ENCODE measurements around the gene SPATA6.
"Not testable (repeated sequence)": the region's sequence is repeated elsewhere in the genome, so short reads cannot be mapped to it uniquely, and the experiment has no call there.

Gene SPATA6

GRCh38 chr1:48338257-48338656 is 133.7 kb downstream of the SPATA6 start:
- Histone ChIP-seq H4K20me1 (no peaks in the 10 kb centered on the region), H3K27ac (no peak overlapping the region), H3K9me3 (replicated peaks in 1 of 11) (peaks cover 8 to 28% (median 21%) of the 10 kb centered on the region in 11 experiments; a peak in 21 of 22 replicates), H3K9ac (no peak overlapping the region), H3K4me2 (no peak overlapping the region), H3K4me3 (no peak overlapping the region), H3K36me3 (peaks cover 0 to 20% (median 0%) of the 10 kb centered on the region in 11 experiments; a peak in 4 of 22 replicates), H3K4me1 (no peaks in the 10 kb centered on the region), H3K27me3 (no peaks in the 10 kb centered on the region)
- no peak for TF ChIP-seq Cebpa-rat (IDR thresholded peaks at IDR 0.05)

DNA sequence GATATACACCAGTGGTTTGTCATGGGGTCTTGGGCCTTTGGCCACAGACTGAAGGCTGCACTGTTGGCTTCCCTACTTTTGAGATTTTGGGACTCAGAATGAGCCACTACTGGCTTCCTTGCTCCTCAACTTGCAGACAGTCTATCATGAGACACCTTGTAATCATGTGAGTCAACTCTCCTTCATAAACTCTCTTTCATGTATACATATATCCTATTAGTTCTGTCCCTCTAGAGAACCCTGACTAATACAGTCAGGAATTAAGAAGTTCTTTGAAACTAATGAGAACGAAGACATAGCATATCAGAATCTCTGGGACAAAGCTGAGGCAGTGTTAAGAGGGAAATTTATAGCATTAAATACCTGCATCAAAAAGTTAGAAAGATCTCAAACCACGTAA is 138.7 kb downstream of the SPATA6 start:
- no peaks in the 10 kb centered on the region for H4K20me1 ChIP-seq
- H3K9me3 ChIP-seq (replicated peaks in 1 of 11), result peaks cover 42 to 56% (median 50%) of the 10 kb centered on the region in 11 experiments
- TF ChIP-seq Cebpa-rat (IDR thresholded peaks at IDR 0.05), result no peak
- H3K9ac ChIP-seq, result no peak overlapping the region
- H3K36me3 ChIP-seq, result peaks cover 0 to 47% (median 9%) of the 10 kb centered on the region in 11 experiments; a peak in 12 of 22 replicates
- H3K27ac ChIP-seq, result no peak overlapping the region
- no peaks in the 10 kb centered on the region for H3K27me3 ChIP-seq
- no peak overlapping the region for H3K4me2 ChIP-seq
- no peaks in the 10 kb centered on the region for H3K4me1 ChIP-seq
- no peak overlapping the region for H3K4me3 ChIP-seq

GRCh38 chr1:48332115-48332514 is 139.9 kb downstream of the SPATA6 start:
- no peak overlapping the region for H3K4me2 ChIP-seq
- no peak for TF ChIP-seq Cebpa-rat (IDR thresholded peaks at IDR 0.05)
- H3K27ac ChIP-seq, result no peak overlapping the region
- H3K4me3 ChIP-seq, result no peak overlapping the region
- no peak overlapping the region for H3K9ac ChIP-seq
- H3K36me3 ChIP-seq, result peaks cover 0 to 47% (median 9%) of the 10 kb centered on the region in 11 experiments; a peak in 12 of 22 replicates
- H3K4me1 ChIP-seq, result no peaks in the 10 kb centered on the region
- no peaks in the 10 kb centered on the region for H4K20me1 ChIP-seq
- no peaks in the 10 kb centered on the region for H3K27me3 ChIP-seq
- peaks cover 42 to 56% (median 51%) of the 10 kb centered on the region in 11 experiments for H3K9me3 ChIP-seq (replicated peaks in 1 of 11)

GRCh38 chr1:48329905-48330304 is 142.1 kb downstream of the SPATA6 start:
- Histone ChIP-seq H3K4me3 (no peak overlapping the region), H3K27me3 (no peaks in the 10 kb centered on the region), H4K20me1 (no peaks in the 10 kb centered on the region), H3K9ac (no peak overlapping the region), H3K36me3 (peaks cover 9 to 56% (median 21%) of the 10 kb centered on the region in 11 experiments; a peak in 20 of 22 replicates), H3K4me1 (no peaks in the 10 kb centered on the region), H3K9me3 (replicated peaks in 1 of 11) (peaks cover 50 to 66% (median 62%) of the 10 kb centered on the region in 11 experiments), H3K4me2 (no peak overlapping the region), H3K27ac (no peak overlapping the region)
- no peak for TF ChIP-seq Cebpa-rat (IDR thresholded peaks at IDR 0.05)

DNA sequence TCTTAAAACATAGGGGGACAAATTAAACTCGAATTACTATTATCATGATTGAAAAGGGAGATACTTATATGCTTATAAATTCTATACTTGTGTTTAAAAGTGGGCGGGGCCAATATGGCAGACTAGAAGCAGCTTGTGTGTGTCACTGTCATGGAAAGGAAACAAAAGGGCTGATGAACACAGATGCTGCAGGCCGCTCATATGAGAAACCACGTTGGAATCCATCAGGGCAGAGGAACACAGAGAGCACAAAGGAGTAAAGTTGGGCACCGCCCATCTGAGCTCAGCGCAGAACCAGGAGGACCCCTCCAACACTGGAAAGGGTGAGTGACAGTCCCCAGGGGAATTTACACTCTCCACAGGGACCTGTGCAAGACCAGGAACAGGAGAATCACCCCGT is 142.5 kb downstream of the SPATA6 start:
- Histone ChIP-seq H3K27ac (no peak overlapping the region), H3K36me3 (peaks cover 10 to 59% (median 22%) of the 10 kb centered on the region in 11 experiments; a peak in 20 of 22 replicates), H3K4me1 (no peaks in the 10 kb centered on the region), H3K9ac (no peak overlapping the region), H3K27me3 (no peaks in the 10 kb centered on the region), H3K9me3 (replicated peaks in 1 of 11) (peaks cover 54 to 66% (median 59%) of the 10 kb centered on the region in 11 experiments), H3K4me2 (no peak overlapping the region), H4K20me1 (no peaks in the 10 kb centered on the region), H3K4me3 (no peak overlapping the region)
- TF ChIP-seq Cebpa-rat (IDR thresholded peaks at IDR 0.05), result no peak

GRCh38 chr1:48311829-48312228 is 160.2 kb downstream of the SPATA6 start:
- not testable (repeated sequence) for H3K27me3 ChIP-seq, H3K4me2 ChIP-seq, H3K4me3 ChIP-seq, H3K4me1 ChIP-seq, H4K20me1 ChIP-seq, H3K27ac ChIP-seq, H3K9ac ChIP-seq
- peaks cover 18 to 39% (median 22%) of the 10 kb centered on the region in 11 experiments for H3K9me3 ChIP-seq (replicated peaks in 1 of 11)
- H3K36me3 ChIP-seq, result peaks cover 0 to 15% (median 6%) of the 10 kb centered on the region in 11 experiments; a peak in 6 of 22 replicates

- H4K20me1 ChIP-seq, result no peaks in the 10 kb centered on the region
- H3K9ac ChIP-seq, result no peak overlapping the region
- H3K27me3 ChIP-seq, result no peaks in the 10 kb centered on the region
- no peak for TF ChIP-seq Cebpa-rat (IDR thresholded peaks at IDR 0.05)
- H3K4me2 ChIP-seq, result no peak overlapping the region
- no peaks in the 10 kb centered on the region for H3K4me1 ChIP-seq
- no peak overlapping the region for H3K4me3 ChIP-seq
- H3K9me3 ChIP-seq (replicated peaks in 1 of 11), result peaks cover 18 to 24% (median 22%) of the 10 kb centered on the region in 11 experiments
- H3K36me3 ChIP-seq, result peaks cover 0 to 20% (median 6%) of the 10 kb centered on the region in 11 experiments; a peak in 6 of 22 replicates
- no peak overlapping the region for H3K27ac ChIP-seq
Observed at GRCh38 chr1:48309564-48310082, 162.4 kb downstream of the SPATA6 start.

- no peaks in the 10 kb centered on the region for H4K20me1 ChIP-seq
- H3K4me2 ChIP-seq, result no peak overlapping the region
- no peaks in the 10 kb centered on the region for H3K27me3 ChIP-seq
- no peak overlapping the region for H3K27ac ChIP-seq
- no peaks in the 10 kb centered on the region for H3K4me1 ChIP-seq
- no peak for TF ChIP-seq Cebpa-rat (IDR thresholded peaks at IDR 0.05)
- peaks cover 0 to 9% (median 0%) of the 10 kb centered on the region in 11 experiments; a peak in 3 of 22 replicates for H3K9me3 ChIP-seq (replicated peaks in 1 of 11)
- peaks cover 0 to 20% (median 0%) of the 10 kb centered on the region in 11 experiments; a peak in 3 of 22 replicates for H3K36me3 ChIP-seq
- no peak overlapping the region for H3K9ac ChIP-seq
- H3K4me3 ChIP-seq, result no peak overlapping the region
Observed at GRCh38 chr1:48302652-48303051, 169.4 kb downstream of the SPATA6 start.

GRCh38 chr1:48294656-48295055 is 177.3 kb downstream of the SPATA6 start:
- no peak overlapping the region for H3K4me2 ChIP-seq
- no peaks in the 10 kb centered on the region for H3K36me3 ChIP-seq
- no peak overlapping the region for H3K4me3 ChIP-seq
- no peak overlapping the region for H3K27ac ChIP-seq
- 0 out of 22 replicates have a peak, but pooled peaks cover 0 to 5% (median 0%) of the 10 kb centered on the region in 11 experiments for H3K9me3 ChIP-seq (replicated peaks in 1 of 11)
- peaks cover 0 to 8% (median 7%) of the 10 kb centered on the region in 10 experiments; a peak in 10 of 20 replicates for H3K4me1 ChIP-seq
- no peak overlapping the region for H3K9ac ChIP-seq
- H3K27me3 ChIP-seq, result no peaks in the 10 kb centered on the region
- no peak for TF ChIP-seq Cebpa-rat (IDR thresholded peaks at IDR 0.05)
- H4K20me1 ChIP-seq, result no peaks in the 10 kb centered on the region

DNA sequence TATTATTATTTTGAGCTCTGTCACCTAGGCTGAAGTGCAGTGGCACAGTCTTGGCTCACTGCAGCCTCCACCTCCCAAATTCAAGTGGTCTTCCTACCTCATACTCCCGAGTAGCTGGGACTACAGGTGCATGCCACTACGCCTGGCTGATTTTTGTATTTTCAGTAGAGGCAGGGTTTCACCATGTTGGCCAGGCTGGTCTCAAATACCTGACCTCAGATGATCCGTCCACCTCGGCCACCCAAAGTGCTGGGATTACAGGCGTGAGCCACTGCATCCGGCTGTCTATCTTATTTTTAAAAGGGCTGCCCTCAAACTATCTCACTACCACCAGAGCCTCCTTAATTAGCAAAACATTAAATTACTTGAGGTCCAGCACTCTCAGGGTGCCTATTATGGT is 177.9 kb downstream of the SPATA6 start:
- not testable (repeated sequence) for H3K9me3 ChIP-seq (replicated peaks in 1 of 11); H3K9ac ChIP-seq; H3K4me3 ChIP-seq; H4K20me1 ChIP-seq; H3K36me3 ChIP-seq; H3K4me1 ChIP-seq; H3K27me3 ChIP-seq; H3K27ac ChIP-seq
- 0 out of 22 replicates have a peak overlapping the region, but pooled peaks of 1 of the 11 experiments have one; percentile 6 for H3K4me2 ChIP-seq
